CD4-positive, alpha-beta T cell treated with Interleukin-17A for 4 hours (primary cell): ENCODE results near the gene PRRC2B.

ENCODE experiments used
- DNase-seq: peaks from one replicate; pipeline ENCODE4 v3.0.0-alpha.2; 2020; ENCODE audit warnings: mixed read lengths

Gene PRRC2B

DNA sequence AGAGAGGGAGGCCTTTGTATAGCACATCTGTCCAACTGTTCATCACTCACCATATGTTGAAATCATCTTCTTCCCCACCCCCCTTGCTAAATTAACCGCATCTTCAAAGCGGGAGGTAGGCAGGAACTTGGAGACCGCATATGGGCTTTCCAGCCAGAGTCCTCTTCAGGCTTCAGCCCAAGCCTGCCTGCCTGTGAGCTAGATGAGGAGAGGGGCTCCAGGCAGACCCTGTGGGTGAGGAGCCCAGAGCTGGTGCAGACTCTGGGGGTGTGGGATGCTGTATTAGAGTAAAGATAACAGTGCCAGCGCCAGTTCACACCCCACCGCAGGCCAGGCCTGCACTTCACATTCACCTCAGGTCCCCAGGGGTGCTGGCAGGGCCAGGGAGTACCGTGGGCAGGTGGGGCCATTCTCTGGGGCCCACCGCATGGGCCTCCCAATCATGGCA is 16.2 kb downstream of the PRRC2B start:
- peak; percentile 52 for DNase-seq

GRCh38 chr9:131411719-131412681 is 18.1 kb downstream of the PRRC2B start:
- DNase-seq, result no peak

DNA sequence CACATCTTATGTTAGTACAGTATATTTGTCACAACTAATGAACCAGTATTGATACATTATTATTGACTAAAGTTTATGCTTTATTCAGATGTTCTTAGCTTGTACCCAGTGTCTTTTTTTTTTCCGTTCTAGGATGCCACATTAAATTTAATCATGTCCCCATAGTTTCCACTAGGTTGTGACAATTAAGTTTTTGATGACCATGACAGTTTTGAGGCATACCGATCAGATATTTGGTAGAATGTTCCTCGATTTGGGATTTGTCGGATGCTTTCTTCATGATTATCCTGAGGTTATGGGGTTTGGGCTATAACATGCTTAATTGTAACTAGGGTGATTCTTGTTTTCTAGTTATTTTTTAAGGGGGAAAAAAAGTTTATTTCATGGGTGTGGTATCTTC is 22.6 kb downstream of the PRRC2B start:
- DNase-seq, result no peak

- no peak for DNase-seq
Observed at GRCh38 chr9:131417264-131418142, 23.6 kb downstream of the PRRC2B start.

DNA sequence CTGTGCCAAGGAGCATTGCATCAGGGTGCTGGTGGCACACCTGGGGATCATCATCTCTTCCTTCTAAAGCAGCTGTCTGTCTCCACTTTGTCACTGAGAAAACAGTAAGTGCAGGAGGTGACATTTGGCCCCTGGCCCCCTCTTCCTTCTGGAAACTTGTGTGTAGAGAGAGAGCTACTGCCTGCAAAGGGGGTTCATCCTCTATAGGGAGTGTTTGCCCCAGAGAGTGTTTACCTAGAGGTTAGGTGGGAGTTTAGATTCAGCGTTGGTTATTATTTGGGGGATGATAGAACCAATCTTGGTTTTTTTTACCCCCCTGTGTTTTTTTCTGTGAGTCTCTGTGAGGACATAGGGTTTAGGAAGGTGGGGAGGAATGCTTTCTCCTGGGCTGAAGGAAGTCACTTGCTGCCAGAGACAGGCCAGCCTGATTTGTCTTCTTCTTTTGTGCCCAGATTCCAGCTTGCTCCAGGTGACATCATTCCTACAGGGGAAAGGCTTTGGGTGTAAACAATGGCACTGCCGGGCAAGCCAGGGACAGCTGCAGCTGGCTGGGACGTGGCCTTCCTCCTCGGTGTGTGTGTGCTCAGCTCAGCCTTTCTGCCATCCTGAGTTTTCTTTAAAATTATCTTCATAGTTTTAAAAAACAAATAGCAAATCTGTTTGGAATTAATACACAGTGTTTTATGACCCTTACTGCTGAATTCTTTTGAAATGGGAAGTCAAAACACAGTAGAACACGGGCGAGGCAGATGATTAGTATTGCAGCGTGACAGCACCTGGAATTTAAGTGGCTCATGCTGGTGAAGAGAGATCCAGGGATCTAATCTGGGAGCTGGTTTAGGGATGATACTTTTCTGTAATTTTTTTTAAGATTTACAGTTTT is 24.5 kb downstream of the PRRC2B start:
- peak; percentile 21 for DNase-seq

DNA sequence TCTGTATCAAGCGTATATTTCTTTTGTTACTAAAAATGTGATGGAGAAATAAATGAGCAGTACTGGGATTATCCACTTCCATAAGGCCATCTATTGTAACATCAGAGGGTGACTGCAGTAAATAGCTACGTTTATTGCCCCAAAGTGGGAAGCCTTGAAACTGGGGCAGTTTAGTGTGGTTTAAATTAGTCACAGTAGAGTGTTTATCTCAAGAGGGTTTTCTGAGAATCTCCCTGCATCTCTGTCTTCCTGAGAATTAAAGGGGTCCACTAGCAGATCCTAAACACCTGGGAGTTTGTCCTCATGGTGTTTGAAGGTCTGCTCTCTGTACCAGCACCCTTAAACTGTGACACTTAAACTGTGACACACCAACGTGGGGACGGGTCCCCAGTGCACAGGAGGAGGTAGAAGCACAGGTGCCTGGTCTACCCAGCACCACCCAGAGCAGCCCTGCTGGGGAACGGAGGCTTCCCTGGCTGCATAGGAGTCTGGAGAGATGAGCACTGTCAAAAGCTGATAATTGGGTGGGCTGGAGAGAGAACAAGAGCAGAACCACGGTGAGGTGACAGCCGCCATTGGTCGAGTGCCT is 25.2 kb downstream of the PRRC2B start:
- peak; percentile 5 for DNase-seq

GRCh38 chr9:131419716-131420115 is 25.8 kb downstream of the PRRC2B start:
- DNase-seq, result peak; percentile 2

DNA sequence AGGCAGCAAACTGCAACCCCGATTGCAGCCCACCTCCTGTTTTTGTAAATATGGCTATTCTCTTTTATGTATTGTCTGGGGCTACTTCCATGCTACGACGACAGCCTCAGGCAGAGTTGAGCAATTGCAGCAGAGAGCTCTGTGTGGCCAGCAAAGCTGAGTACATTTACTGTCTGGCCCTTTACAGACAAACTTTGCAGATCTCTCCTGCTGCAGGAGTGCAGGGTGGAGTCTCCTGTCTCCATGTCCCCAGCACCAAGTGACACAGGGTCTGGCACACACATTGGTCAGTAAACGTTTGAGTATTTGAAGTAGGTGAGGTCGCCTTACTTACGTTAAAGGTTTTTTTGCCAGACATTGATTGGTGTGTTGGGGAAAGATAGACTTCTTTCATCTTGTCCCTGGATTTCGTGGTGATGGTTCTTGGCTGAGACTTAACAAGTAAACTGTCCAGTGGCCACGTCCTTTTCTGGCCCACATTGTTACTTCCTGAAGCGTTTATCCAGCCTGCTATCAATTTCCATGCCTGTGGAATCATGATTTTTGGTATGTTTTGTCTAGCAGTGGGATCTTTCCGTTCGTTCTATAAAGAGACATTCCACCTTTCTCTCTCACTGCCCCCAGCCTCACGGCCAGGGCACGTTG is 27.2 kb downstream of the PRRC2B start:
- no peak for DNase-seq

DNA sequence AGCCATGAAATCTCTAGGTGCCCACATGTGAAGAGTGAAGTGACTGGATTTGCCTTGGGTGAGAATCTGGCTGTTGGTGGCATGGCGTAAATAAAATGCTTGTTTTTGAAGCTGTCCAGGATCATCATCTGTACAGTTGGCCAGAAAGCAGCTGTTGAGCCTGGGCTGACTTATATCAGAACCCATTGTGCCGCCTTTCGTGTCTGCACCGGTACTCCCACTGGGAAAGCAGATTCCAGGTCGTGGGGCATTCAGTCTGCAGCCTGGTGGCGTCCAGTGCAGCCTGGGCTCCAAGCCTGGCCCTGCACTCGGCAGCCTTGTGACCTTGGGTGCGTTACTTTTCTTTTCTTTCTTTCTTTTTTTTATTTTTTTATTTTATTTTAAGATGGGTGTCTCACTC is 27.8 kb downstream of the PRRC2B start:
- no peak for DNase-seq

DNA sequence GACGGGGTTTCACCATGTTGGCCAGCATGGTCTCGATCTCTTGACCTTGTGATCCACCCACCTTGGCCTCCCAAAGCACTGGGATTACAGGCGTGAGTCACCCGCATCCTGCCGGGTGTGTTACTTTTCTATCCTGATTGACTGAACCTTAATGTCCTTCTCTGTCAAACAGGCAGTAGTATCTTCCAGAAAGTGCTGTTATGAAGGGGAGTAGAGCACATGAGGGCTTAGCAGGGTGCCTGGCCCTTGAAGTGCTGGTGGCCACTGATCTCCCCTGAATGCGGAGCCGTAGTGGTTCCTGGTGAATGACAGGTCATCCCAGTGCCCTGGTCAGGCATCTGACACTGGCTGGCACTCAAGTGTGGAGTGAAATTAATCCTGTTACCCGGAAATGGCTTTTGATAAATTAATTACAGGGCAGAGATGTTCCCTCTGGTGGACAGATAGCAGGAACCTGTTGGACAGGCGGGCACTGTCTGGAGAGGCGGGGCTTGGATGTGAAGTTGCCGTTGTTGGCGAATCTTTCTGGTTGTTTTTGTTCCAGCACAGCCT is 28.4 kb downstream of the PRRC2B start:
- DNase-seq, result no peak

GRCh38 chr9:131423171-131423581 is 29.3 kb downstream of the PRRC2B start:
- peak; percentile 34 for DNase-seq

DNA sequence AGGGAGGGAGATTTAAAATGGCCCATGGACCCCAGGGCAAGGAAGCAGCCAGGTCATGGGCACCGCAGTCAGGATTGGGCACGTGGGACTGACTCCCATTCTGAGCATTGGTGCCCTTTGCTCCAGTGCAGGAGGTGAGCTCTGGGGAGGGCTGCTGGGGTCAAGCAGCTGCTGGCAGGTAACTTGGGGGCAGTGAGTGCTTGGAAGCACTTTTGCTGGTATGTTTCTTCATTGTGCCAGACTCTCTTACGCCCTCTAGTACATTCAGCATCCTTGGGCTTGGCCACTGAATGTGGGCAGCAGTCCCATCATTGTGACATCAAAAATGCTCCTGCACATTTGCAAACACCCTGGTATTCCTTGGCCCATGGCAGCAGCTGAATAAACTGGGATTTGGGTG is 32.7 kb downstream of the PRRC2B start:
- no peak for DNase-seq

DNA sequence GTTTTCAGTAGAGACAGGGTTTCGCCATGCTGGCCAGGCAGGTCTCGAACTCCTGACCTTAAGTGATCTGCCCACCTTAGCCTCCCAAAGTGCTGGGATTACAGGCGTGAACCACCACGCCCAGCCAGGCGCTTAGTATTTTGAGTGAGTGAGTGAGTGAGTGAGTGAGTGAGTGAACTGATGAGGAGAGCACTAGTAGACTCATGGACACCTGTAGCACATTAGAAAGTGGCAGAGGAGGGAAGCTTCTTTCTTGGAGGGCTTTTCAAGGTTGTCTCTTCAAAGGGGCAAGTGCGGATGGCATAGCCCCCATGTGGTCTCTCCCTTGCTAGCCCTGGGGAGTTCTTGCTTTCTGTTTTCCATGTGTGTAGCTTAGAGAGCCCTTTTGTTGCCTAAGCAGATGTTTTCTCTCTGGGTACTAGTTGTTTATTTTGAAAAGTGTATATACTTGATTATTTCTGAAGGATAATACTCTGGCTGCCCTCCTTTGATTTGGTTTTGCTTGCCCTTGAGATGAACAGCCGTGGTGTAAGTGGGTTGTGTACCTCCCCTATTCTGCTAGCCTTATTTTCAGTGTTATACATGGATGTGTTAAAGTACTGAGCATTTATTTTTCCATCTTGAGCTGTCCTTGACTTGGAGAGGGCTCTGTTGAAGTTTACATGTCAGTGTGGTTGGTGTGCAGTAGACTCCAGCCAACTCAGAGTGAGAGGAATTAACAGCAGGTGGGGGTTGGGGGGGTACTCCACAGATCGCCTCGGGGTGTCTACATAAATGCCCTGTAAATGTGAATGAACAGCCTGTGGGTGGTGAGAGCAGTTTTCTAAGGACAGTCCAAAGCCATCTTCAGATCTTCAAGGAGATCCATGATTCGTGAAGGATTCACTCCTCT is 35.5 kb downstream of the PRRC2B start:
- DNase-seq, result no peak

DNA sequence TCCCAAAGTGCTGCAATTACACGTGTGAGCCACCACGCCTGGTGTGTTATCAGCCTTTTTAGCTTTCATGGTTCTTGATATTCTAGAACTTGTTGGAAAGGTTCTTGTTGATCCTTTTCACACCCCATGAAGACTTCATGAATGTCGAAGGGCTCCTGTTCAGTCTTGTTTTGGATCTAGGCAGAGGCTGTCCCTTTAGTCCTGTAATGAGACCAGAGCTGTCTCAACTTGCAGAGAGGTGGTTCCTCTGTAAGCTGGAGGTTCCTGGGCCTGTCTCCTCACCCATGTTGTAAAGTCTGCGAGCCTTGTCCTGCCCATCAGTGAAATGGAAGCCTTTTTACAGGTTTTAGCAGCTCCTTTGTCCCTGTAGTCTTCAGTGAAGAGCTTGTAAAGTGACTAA is 38.2 kb downstream of the PRRC2B start:
- DNase-seq, result no peak

DNA sequence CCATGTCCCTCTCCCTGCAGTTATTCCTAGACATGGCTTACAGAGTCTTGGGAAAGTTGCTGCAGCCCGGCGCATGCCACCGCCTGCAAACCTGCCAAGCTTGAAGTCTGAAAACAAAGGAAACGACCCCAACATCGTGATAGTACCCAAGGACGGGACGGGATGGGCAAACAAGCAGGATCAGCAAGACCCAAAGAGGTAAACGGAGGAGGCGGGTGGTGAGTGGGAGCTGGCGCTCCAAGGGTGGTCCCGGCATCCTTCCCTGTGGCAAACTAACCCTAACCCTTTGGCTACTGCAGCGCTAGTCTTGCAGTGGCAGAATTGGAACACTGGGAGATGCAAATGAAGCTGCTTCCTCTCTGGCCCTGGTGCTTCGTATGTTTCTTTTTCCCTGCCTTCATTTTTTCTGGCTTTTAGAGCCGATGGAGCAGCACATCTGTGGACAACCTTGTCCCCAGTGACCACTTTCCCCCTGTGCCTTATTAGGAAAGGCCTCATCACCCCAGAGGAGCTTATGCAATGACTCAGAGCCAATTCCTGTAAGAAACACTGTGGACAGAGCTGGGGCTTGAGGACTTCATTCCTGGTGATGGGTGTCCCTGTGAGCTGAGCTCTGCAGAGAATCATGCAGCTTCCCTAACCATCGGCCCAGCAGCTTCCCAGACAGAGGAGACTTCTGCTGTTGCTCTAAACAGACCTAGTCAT is 38.9 kb downstream of the PRRC2B start:
- DNase-seq, result no peak

- no peak for DNase-seq
Observed at GRCh38 chr9:131433302-131433854, 39.5 kb downstream of the PRRC2B start.

GRCh38 chr9:131434673-131435072 is 40.8 kb downstream of the PRRC2B start:
- no peak for DNase-seq

GRCh38 chr9:131436376-131436775 is 42.5 kb downstream of the PRRC2B start:
- no peak for DNase-seq

DNA sequence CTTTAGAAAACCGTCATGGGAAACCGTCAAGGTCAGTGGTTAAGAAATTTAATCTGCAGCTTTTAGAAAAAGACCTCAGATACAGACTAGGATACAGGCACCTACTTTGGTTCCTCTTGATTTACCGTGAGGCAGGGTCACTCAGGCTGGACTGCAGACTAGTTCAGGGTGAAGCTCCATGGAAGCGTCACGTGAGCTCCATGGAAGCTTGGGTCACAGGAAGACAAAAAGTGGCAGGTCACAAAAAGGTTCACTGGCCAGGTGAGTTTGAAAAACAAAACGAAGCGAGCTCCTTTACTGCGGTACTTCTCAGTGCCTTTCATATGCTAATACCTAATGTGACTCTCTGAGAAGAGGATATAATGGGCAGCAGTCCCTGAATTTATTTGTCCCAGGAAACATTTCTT is 43.0 kb downstream of the PRRC2B start:
- DNase-seq, result no peak
